ENCODE data around the gene MAP3K7CL.

- TF ChIP-seq, protein P1, sequence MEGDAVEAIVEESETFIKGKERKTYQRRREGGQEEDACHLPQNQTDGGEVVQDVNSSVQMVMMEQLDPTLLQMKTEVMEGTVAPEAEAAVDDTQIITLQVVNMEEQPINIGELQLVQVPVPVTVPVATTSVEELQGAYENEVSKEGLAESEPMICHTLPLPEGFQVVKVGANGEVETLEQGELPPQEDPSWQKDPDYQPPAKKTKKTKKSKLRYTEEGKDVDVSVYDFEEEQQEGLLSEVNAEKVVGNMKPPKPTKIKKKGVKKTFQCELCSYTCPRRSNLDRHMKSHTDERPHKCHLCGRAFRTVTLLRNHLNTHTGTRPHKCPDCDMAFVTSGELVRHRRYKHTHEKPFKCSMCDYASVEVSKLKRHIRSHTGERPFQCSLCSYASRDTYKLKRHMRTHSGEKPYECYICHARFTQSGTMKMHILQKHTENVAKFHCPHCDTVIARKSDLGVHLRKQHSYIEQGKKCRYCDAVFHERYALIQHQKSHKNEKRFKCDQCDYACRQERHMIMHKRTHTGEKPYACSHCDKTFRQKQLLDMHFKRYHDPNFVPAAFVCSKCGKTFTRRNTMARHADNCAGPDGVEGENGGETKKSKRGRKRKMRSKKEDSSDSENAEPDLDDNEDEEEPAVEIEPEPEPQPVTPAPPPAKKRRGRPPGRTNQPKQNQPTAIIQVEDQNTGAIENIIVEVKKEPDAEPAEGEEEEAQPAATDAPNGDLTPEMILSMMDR (IDR thresholded peaks at IDR 0.05; ENCODE audit: poor library complexity), result no peak
- no peak for TF ChIP-seq EZH2 (IDR thresholded peaks at IDR 0.05; ENCODE audit: borderline replicate concordance)
Observed at GRCh38 chr21:29159842-29160241, 29.4 kb downstream of the MAP3K7CL start.
